NOMO-1 (cell line): ENCODE results near the gene AUTS2.

ENCODE experiments used
- DNase-seq, 2 experiments: peaks; one replicate each; lab custom pipeline; 2025; ENCODE audit not compliant: unreplicated experiment in 2 of 2; lab: John Stamatoyannopoulos, UW

Gene AUTS2

DNA sequence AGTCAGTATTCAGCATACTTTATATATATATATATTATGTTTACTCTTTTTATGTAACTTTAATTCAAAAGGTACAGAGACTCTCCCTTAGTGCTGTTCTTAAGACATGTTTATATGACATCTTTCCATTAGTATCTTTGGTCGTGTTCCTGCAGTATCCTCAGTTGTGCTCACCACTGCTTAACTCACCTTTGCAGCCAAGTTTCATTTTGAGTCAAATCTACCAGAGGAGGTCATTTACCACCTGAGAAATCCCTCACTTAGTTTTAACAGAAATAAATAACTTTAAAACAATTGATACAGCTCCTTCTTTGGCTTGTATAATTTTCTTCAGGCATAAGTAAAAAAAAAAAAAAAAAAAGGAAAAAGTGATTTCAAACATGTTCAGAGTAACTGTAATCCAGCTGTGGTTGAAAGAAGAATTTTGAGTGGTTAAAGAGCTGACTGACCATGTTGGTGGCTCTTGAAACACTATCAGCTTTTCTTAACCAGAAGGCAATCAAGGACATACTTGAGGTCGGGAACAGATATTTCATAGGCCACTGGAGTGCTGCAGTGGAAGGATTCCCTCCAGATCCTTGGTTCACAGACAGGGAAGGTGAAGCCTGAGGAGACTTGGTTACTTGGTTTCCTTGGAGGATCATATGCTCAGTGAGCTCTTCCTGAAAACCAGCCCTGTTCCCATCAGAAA is 116.8 kb downstream of the AUTS2 start:
- DNase-seq = no peak

DNA sequence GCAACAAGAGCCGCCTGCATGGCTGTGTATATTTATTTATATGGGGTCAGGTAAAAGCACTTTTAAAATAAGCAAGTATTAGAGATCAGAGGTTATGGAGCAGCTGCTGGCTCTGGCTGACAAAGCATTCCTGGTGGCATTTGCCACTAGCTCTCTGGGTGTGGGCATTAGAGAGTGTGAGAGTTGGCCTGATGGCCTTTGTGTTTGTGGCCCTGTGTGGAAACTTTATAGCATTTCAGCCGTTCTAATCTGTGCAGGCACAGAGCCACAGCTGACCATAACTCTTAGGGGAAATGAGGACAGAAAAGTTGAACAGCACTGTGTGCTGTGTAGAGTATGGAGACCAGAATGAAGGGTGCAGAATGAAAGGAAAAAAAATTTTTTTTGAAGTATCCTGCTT is 118.9 kb downstream of the AUTS2 start:
- no peak for DNase-seq

DNA sequence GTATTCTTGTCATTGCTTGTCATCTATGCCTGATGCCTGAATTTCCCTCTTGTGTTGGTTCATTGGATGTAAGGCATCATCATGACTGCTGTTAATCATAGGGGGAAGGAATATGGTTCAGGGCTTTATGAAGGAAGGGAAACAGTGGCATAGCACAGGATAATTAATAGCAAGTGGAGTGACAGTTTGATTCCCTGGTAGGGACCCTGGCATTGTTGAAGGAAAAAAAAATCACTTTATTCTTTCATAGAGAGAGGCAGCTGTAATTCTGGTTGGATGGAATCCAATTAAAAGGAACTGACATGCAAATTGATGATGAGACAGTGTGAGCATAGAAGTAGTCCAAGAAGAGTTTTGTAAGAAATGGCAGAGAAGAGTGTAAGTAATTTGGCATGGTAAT is 121.4 kb downstream of the AUTS2 start:
- no peak for DNase-seq

DNA sequence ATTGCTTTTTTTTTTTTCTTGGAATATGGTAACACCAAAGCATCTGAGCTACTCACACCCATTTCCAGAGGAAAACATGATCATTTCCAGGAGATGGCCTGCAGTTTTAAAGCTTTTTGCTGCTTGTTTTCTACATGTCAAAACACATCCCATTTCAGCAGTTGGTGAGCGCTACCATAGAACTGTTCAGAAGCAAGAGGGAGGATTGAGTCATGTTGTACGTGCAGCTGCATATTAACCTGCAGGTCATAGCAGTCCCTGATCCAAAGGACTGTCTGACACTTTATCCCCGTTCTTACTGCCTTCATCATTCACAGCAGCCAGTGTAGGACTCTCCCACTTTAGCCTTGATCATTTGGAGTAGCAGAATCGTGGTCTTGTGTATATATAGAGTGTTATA is 124.6 kb downstream of the AUTS2 start:
- DNase-seq = no peak

DNA sequence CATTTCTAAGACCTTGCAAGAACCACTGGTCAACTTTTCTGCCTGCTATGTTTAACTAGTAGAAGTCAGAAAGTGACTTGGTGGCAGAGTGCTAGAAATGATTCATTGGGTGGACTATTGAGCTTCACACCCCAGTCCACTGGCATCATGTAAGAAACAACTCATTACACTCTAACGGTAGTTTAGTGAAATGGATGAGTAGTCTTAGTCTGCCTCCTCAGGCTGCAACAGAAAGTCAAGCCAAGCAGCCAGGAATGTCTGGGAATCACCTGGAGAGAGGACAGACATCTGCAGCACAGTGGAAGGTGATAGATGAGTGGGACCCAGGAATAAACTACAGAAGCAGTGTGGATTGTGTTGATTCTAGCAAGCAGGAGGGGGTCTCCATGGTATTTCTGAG is 125.4 kb downstream of the AUTS2 start:
- DNase-seq = no peak

DNA sequence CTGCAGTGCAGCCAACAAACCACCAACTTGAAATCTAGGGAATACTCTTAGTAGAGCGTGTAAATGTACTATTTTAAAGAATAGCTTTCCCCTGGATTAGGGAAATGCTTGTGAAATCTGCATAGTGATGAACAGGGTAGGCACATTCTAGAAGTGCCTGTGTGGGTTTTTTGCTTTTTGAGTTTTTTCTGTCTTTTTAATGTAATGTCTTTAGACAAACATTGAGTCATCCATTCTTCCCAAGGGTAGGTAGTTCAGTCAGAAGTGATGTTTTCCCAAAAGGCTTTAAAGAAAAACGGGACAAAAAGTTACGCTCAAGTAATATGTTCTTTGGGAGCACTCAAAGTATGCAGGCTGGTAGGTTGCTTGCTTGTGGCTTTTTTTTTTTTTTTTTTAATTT is 130.0 kb downstream of the AUTS2 start:
- no peak for DNase-seq

DNA sequence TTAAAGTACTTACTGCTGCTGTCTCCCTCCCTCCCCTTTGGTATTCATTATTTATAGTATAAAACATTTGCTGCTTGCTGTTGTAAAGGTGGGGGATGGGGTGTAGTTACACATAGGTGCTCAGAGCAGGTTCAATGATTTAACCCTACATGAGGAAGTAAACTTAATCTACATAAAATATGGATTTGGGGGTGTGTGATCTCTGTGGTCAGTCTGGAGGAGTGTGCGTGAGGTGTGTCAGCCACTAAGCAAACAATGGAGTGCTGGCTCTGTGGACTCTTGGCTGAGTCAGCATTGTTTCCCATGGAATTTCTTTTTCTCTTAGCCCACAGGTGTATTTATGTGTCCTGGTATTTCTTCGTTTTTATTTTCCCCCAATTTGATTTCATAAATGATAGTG is 133.9 kb downstream of the AUTS2 start:
- no peak for DNase-seq

DNA sequence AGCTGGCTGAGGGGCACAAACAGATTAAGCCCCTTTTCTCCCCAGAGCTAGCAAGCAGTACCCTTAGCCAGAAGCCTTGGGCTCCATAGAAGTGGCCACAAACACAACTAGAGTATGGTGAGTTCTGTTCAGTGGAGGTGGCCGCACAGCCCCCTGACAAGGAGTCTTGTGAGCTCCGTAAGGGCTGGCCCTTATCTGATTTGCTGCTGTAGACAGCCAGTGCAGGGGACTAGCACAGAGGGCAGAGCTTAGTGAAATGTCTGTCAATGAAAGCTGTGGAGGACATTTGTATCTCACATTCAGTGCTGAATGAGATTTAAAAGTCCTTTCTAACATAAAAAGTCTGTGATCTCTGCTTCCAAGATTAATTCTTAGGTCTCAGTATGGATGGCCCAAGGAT is 137.3 kb downstream of the AUTS2 start:
- no peak for DNase-seq

DNA sequence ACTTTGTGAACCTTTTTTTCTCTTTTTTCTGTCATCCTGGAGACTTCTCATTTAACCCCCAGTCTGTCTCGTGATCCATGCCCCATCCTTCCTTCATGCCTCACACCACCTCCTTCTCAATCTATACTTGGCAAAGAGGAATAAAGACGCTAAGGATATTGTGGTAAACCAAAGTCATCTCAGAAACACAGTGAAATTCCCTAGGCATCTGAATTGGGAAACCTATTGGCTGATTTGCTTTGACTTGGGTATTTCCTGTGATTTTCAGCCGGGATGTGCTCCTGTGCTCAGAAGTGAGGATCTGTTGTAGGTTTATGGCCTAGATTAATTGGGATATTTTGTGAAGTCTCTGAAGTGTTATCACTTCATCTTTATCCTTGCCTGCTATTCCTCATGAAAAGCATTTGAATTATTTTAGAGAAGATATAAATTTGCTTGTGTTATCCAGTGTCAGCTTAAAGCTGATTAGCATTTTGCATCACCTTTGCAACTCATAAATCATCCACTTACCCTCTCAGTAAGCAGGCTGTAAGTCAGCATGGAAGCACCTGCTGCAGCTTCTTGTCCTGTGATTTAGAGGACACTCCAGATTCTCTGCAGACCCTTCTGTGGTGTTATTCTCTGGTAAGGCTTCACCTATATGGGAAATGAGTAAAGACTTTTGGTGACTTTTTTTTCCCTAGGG is 138.0 kb downstream of the AUTS2 start:
- no peak for DNase-seq

DNA sequence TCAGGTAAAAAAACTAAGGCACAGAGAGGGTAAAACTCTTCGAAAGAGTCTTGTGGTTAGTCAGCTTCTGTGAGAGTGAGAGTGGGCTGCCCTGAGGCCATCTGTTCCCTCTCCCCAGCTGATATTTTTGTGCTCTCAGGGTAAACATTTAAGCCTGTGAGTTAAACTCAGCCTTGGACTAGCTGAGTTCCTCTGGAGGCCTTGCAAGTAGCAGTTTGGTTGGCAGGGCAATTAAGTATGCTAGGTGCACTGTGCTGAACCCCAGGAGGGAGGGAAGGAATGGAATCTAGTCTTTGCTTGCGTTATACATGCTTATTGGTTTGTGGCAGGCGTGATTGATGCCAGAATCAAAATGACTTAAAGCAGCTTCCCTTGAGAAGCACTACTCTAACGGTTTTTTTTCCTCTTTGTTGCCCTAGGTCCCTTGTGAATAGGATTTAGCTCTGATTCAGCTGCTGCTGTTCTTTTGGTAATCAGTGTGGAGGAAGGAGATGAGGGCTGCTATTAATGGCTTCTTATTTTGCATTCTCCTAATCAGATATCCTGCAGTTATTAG is 140.2 kb downstream of the AUTS2 start:
- DNase-seq = no peak

DNA sequence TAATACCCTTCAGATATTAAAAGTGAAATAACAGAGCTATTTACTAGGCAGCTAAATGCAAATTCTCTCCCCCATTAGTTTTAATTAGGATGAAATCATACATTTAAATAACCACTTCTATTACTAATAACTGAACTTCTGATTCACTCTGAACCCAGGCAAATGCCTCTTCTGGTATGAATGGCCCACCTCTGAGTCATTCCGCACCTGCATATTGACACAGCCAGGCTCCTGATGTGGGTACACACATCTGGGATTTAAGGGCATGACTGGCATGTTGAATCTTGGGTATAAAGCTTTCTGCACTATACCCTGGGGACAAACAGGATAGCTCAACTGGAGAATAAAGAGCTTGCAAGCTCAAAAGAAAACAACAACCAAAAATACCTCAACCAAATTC is 140.9 kb downstream of the AUTS2 start:
- no peak for DNase-seq

DNA sequence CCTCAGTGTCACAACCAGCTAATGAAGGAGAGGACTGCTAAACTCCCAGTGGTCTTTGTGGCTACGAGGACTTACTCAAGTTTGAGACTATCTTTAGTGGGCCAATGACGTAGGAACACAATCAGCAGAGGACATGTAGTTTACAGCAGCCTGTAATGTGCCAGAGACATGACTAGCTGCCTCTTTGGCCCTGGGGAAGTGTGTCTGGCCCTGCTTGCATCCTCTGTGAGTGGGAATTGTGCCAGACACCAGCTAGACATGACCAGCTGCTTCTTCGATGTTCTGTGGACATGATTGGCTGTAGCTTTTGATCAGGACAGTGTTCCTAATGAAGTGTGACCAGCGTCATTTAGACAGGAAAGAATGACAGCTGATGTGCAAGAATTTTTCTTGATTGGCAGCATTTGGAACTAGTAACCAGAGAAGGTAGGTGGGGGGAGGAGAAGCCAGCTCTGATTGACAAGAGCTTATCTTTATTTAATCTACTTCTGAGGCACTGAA is 141.7 kb downstream of the AUTS2 start:
- no peak for DNase-seq

DNA sequence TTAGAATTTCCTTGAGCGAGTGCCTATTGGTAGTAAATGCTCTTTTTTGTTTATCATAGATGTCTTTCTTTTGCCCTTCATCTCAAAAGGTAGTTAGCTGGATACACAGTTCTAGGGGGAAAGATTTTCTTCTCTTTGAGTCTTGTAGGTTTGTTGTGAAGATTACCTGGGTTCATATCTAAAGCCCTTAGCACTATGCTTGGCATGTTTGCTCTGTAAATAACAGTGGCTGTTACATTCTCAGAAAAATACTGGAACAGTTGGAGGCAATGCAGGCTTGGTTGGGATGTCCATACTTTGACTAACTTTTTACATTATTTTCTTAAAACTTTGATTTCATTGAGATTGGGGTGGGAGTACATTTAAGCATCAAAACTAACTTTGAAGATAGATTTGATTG is 144.0 kb downstream of the AUTS2 start:
- DNase-seq = no peak

DNA sequence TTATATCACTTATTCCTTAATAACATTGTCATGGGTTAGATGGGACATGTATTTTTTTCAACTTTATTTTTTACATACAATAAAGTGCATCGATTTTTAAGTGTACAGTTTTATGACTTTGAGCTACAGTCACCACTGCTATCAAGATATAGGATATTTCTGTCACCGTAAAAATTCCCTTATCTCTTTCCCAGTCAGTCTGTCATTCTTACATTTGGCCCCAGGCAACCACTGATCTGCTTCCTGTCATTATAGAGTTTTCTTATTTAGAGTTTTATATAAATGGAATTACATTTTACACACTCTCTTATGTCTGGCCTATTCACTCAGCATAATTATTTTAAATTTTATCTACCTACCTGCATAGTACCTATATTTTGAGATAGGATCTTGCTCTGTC is 145.2 kb downstream of the AUTS2 start:
- DNase-seq = no peak

DNA sequence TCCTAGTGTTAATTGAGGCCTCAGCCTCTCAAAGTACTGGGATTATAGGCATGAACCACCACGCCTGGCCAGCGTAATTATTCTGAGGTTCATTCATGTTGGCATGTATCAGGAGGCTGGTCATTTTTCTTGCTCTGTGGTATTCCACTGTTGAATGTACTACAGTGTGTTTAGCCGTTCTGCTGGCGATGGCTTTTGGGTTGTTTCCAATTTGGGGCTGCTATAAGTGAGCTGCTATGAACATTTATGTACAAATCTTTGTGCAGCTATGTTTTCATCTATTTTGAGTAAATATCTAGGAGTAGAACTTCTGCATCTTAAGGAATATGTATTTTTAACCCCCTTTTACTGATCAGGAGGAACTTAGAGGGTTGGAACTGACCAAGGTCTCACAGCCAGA is 145.8 kb downstream of the AUTS2 start:
- DNase-seq = no peak

DNA sequence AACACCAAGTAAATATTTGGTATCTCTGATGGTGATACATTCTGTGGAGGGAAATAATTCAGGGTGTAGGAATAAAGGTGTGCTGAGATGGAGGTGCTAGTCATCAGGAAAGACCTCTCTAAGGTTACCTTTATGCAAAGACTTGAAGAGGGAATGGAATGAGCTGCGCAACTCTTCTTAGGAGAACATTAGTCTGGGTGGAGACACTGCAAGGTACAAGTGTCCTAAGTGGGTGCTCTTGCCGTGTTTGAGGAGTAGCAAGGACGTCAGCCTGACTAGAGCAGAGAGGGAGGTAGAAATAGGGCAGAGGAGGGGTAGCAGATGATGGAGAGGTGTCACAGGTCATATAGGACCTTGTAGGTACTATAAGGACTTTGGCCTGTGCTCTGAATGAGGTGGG is 148.1 kb downstream of the AUTS2 start:
- no peak for DNase-seq

DNA sequence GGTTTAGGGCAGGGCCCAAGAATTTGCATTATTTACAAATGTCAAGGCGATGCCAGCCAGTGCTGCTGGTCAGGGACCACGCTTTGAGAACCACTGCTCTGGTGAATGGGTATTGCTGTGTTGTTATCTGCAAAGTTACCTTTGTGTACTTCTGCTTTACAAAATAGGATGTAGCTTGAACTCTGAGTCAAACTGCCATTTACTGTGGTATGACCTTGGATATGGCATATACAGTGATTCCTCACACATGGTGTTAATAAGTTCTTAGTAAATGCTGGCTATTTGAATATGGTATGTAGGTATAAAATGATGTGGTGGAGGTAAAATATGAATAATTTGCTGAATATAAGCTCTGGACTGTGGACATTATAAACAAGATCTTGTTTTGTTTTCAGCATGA is 148.9 kb downstream of the AUTS2 start:
- DNase-seq = no peak

DNA sequence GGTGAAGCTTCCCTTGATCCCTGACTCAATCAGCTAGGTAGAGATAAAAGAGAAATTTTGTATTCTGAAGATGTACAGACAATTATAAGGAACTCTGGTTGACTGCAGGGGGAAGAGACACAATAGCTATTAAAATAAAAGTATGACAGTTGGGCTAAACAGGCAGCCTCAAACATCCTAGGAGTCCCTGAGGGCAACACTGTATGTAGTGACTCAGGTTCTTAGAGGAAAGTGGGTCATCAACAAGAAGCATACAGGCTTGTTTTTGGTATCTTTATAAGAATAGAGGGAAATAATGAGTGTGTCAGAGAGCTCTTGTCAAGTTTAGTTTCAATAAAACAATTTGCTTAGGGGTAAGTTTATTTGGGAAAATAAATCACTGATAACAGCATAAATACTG is 150.3 kb downstream of the AUTS2 start:
- no peak for DNase-seq

DNA sequence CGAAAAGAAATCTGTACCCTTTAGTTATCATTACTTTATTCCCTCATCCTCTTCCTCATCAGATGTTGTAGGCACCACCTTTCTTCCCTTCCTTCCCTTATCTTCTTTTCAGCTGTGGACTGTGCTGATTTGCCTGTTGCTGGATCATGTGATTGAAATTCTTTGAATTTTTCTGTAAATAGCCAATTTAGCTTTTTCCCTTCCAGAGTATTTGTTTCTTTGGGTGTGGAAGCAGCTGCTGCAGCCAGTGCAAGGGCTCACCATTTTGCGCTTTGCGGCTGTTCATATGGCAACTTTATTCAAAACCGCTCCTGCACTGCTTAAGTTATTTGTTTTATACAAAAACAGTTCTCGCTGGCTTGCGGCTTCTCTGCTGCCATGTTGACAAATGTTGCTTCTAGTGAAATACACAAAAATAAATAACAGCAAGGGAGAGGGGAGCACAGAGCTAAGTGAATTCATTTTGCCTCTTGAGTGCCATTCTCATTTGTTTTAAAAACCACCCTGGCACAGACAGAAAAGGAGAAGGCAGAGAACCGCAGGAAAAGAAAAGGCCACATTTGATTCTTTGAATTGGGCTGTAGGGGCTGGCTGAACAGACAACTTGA is 151.2 kb downstream of the AUTS2 start:
- no peak for DNase-seq

DNA sequence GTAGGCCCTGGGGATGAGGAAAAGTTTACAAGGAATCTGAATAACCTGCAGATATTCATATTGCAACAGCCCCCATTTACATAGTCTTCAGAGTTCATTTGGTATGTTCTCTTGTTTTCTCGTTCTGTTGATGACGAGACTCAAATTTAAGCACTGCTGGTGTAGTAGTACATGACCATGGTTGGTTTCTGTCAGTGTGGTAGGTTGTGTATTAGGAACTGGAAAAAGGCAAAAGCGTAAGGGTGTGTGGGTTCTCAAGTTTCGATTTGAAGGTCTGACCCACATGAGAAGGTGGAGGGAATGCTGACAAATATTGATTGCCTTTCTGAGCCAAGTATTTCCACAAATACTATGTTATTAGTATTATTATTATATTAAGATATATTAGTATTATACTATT is 151.7 kb downstream of the AUTS2 start:
- DNase-seq = no peak

DNA sequence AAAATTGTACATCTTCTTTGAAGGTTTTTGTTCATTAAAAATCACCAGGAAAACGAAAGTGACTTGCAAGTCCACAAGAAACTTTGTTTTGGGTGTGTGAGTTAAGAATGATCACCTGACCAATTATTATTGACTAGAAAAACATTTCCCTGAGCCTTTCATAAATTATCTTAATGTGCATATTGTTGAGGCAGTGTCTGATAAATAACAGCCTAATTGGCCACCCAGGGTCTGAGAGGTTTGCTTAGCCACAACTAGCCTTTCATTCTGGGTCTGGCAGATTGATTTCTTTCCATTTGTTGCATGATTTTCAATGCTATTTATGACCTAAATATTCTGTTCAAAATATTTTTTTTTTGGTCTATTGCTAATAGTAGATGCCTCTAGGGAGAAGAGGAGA is 152.8 kb downstream of the AUTS2 start:
- no peak for DNase-seq

DNA sequence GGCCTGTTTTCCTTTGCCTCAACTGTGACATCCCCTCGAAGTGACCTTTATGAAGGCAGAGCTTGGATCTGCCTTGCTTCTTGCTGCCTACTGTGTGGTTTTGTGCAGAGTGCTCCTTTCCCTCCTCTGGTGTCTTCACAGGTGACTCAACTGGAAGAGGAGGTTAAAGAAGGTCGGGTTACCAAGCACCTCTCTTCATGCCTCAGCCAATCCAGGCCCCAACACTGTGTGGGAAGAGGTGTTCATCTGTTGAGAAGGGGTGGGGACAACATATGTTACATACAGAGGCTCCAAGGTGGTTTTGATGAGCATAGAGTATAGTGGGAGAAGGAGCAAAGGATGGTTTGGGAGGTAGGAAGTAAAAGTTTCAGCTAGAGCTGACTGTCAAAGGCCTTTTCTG is 155.7 kb downstream of the AUTS2 start:
- DNase-seq = no peak
